CD4-positive, alpha-beta T cell treated with Interleukin-2 at 100 ng/mL for 4 hours (primary cell): ENCODE measurements around the gene SH3GL2.

Source experiments
- DNase-seq: peaks from one replicate; pipeline ENCODE4 v3.0.0-alpha.2; 2020; ENCODE audit warnings: low spot score

Gene SH3GL2

DNA sequence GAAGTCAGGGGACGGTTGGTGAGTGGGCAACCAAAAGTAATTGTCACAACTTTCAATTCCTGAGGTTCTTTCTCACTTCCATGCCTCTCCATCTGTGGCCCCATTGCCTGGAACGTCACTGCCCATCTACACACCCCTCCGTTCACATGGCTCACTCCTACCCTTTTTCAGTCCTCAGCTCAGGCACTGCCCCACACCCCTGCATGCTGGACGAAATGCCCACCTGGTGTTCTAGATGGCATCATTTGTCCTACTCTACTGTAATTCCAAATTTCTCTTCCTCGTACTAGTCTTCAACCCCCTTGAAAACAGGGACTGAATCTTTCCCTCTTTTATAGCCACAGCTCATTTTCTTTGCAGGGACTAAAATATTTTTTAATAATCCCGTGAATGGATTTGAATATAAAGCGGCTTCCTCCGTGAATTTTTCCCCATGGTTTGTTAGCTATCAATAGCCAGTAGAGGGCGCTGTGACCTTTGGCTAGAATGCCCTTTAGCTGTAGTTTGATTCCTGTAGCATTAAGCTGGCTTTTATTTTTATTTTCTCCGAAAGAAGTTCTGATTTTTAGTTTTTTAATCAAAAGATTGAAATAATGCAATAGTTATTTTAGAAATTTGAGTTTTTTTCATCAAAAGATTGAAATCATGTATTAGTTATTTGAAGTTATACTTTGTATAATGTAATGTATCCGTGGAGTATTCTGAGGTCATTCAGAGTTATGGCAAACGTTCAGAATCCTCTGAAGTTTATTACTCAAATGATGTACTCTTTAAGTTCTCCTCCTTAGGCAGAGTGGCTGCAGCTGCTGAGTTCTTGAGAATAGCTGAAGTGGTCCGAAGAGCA is 232.1 kb downstream of the SH3GL2 start:
- DNase-seq = peak; percentile 21

- DNase-seq = no peak
Observed at GRCh38 chr9:17813798-17814197, 234.9 kb downstream of the SH3GL2 start.

DNA sequence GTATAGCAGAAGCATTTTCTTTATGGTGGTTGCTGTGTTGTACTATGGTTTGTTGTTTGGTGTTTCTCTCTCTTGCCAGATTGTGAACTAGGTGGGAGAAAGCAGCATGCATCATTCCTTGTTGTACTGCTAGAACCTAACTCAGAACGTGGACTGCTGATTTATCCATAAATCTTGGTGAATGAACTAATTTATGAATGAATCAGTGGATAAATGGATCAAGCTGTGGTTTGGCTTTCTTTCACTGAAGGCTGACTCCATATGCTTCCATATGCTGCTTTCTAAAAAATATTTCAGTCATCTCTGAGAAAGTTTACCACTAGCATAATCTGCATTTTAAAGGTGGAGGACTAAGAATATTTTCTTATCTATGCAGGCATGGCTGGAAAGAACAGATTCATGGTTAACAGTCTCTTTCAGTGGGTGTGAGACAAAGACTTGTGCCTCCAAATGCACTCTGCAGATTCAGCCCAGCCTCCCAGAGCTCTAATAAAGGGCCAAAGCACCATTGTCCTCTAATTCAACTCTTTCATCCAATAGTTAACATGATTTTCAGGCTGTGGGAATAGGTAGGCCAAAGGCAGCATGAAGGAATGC is 237.7 kb downstream of the SH3GL2 start:
- no peak for DNase-seq

GRCh38 chr9:17824191-17824590 is 245.3 kb downstream of the SH3GL2 start:
- no peak for DNase-seq

GRCh38 chr9:17824616-17825264 is 245.9 kb downstream of the SH3GL2 start:
- DNase-seq = no peak

DNA sequence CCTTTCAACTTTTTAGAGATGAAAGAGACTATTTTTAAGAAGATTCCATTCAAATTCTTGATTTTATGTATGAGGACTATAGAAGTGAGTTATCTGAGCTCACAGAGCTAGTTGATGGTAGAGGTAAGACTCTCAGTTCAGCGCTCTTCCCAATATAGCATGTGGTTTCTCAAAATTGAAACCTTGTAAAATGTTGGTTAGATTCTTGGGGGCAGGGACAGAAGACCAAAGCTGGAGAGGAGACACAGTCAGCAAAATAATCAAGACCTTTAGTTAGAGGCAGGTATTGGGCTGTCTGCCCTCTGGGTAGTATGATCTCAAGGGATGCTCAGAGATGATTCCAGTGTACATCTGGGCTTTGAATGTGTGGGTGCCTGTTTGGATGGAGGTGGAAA is 246.4 kb downstream of the SH3GL2 start:
- no peak for DNase-seq

- no peak for DNase-seq
Observed at GRCh38 chr9:17829064-17829463, 250.2 kb downstream of the SH3GL2 start.

GRCh38 chr9:17829812-17830385 is 251.0 kb downstream of the SH3GL2 start:
- DNase-seq = no peak

- no peak for DNase-seq
Observed at GRCh38 chr9:17832812-17833211, 253.9 kb downstream of the SH3GL2 start.

GRCh38 chr9:17833846-17834245 is 255.0 kb downstream of the SH3GL2 start:
- no peak for DNase-seq

GRCh38 chr9:17837965-17838364 is 259.1 kb downstream of the SH3GL2 start:
- no peak for DNase-seq

DNA sequence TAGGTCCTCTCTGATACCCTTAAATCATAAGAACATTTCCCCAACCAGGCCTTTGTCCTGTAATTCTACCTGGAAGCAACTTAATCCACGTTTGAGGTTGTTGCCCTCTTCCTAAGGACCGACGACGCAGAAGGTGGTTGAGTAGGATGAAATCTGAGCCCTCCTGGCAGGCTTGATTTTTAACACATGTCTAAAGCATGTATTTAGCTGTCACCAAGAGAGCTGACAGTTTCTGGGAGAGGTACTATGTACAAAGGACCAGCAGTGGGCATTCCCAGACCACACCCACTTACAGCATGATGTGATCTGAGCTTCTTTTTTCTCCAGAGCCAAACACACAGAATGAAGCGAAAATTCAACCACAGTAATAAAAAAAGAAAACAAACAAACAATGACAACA is 260.9 kb downstream of the SH3GL2 start:
- no peak for DNase-seq

DNA sequence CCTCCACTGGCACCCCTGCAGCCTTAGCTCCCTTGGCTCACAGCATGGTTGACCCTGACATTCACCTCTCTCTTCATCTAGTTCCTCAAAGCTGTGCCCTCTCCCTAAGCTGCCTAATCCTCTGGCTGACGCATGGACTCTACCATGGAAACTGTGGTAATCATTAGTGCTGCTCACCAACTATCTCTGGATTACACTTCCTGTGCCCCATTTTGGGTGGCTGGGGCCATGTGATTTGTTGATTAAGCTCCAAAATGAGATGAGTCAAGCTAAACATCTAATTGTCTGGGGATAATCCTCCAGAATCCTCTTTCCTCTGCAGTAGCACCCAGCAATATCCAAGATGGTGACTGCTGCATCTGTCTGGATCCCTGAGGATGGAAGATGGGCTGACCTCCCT is 264.4 kb downstream of the SH3GL2 start:
- DNase-seq = no peak
